HG02981 (cell line): ENCODE measurements around the gene NTN4.
A peak's percentile ranks its signal among the peaks of the same experiment; 100 is the strongest.
"Not testable (repeated sequence)": the region's sequence is repeated elsewhere in the genome, so short reads cannot be mapped to it uniquely, and the experiment has no call there.

ENCODE experiments used
- ATAC-seq: cut with Tn5 transposase; IDR thresholded peaks from one replicate; pipeline ENCODE4 v1.9.1; 2021; ENCODE audit warnings: mild to moderate bottlenecking, moderate library complexity; ENCODE audit not compliant: unreplicated experiment

NTN4 gene

DNA sequence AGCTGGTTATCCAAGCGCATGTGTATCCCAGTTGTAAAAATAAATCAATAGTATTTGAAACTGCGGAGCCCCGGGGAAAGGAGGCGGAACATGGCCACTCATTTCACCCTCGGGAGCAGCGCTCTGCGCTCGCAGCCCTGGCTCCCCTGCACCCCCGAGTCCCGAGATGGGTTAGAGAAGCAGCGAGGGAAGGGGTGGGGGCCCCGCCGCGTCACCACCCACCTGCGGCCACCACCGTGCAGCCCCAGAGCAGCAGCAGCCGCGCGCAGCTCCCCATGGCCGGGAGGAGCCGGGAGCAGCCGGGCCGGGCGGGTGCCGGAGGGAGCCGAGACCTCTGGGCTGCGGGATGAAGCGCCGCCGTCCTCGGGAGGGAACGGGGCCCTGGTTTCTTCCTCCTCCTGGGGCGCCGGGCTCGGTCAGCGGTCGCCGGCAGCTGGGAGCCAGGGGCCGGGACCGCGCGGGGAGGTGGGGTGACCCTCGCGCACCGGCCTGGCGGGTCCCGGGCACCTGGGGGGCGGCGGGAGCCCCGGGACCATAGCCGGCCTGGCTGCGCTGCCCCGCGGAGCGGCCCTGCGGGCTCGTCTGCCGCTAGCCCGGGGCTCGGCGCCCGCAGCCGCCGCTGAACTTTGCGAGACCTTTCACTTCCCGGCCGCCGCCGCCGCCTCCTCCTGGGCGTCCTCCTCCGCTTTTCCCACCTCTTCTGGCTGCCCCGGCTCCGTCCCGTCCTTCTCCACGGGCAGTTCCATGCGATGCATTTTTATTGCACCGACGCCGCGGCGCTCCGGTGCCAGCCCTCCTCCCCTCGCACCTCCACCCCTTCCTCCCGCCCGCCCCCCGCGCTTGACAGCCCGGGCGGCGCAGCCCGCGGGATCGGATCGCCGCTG, at the start of gene NTN4:
NTN4 (minus strand) TSS at position 732 of the 884 bp plus-strand sequence; CDS start at position 277, 455 bp downstream.
- ATAC-seq: peak; percentile 45

DNA sequence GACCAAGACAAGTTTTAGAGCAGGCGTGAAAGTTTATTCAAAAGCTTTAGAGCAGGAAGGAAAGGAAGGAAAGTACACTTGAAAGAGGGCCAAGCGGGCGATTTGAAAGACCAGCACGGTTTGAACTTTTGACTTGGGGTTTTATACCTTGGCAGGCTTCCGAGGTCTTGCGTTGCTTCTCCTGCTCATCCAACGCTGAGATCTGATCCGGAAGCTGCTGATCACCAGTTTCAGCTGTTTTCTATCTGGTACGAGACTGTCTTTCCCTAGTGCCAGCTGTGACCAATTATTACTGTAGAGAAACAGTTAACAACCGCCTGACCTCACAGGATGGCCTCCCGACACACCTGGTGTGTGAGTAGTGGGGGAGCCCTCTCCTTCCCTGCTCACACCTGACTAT, 47.6 kb upstream of the NTN4 start:
- no peak for ATAC-seq

DNA sequence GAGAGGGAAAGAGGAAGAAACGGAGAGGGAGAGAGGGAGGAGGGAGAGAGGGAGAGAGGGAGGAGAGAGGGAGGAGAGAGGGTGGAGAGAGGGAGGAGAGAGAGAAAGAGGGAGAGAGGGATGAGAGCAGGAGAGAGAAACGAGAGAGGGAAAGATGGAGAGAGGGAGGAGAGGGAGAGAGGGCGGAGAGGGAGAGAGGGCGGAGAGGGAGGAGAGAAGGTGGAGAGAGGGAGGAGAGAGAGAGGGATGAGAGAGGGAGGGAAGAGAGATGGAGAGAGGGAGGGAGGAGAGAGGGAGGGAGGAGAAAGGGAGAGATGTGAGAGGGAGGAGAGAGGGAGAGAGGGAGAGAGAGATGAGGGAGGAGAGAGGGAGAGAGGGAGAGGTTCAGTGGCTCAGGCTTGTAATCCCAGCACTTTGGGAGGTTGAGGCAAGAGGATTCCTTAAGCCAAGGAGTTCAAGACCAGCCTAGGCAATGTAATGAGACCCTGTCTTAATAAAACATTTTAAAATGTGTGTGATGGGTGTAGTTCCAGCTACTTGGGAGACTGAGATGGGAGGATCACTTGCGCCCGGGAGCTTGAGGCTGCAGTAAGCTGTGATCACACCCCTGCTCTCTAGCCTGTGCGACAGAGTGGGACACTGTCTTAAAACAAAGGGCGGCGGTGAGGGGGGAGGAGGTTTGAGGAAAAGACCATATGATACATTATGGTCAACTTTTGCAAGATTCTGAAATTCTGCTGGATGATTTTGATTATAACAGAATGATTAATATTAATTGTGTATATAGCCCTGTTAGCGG, 46.9 kb upstream of the NTN4 start:
- ATAC-seq: no peak

DNA sequence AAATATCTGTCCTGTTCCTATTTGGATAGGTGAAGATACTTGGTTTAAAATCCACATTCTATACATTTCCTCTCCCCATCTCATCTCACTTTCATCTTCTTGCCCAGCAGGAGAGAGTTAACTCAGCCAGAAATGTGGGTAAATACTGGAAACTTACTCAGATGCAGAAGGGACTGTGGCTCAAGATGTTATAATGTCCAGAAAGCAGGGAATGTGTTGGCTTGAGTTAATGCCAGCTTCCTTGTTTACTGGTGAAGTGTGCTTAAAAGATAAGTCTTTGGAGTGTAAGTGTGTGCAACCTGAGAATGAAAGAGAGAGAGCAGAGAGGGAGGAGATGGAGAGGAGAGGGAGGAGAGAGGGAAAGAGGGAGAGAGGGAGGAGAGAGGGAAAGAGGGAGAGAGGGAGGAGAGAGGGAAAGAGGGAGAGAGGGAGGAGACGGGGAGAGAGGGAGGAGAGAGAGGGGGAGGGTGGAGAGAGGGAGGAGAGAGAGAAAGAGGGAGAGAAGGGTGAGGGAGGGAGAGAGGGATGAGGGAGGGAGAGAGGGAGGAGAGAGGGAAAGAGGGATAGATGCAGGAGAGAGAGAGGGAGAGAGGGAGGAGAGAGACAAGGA, 46.2 kb upstream of the NTN4 start:
- ATAC-seq: no peak

DNA sequence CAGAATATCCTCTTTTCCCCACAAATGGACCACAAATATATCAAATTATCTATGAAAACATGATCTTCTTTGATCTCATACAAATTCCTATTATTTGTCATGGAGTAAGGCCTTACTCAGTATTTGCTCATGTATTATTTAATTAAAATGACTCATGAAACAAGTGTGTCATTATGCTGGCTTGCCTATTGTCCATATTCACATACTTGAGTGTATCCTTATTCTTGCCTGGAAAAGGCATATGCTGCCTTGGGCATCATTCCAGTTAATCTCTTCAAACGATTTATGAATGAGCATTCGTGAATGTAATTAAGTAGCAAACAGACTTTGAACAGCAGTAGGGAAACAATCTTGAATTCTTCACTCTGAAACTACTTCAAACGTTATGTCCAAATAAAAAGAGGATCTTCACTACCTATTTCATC, 45.6 kb upstream of the NTN4 start:
- no peak for ATAC-seq

DNA sequence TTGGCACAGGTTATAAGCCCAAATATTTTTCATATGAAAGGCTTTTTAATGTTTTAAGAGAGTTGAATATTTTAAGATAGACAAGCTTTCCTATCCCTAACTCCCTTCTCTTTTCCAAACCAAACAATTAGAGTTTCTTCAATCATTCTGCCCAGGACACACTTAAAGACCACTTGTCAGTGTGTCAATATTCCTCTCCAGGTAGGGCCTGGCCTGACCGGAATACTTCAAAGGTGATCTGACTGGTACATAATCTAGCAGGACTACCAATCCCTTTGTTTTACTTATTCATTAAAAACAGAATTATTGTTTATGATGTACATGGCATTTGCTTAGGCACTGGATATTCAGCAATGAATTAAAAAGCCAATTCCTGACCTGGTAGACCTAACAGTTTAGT, 44.0 kb upstream of the NTN4 start:
- no peak for ATAC-seq

DNA sequence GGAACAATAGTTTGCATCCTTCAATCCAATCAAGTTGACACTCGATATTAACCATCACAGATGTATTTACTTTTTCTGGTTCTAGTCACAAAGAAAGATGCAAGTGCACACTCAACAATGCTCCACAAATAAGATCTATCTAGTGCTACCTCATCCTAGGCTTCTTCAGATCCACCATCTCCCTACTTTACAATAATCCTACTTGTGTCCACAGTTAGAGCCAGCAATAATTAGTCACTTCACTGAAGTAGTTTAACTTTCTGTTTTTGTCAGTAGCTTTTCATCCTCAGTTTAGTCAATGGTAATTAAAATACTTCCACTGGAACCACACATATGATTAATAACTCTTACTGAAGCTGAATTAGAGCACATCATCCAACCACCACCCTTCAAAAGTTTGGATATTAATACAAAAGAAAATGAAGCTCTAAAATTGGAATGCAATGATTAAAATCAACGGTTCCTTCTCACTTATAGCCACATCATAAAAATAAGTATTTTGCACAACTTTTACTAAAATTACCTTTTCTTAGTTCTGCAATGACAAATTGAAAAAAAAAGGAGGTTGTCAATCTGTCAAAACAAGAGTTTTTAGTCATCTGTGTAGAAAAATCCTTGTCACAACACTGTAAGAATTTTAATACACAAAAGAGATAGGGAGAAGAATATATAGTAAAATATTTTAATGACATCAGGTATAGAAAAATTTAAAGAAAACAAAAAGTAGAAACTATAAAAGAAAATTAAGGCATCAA, 39.9 kb upstream of the NTN4 start:
- ATAC-seq: no peak

DNA sequence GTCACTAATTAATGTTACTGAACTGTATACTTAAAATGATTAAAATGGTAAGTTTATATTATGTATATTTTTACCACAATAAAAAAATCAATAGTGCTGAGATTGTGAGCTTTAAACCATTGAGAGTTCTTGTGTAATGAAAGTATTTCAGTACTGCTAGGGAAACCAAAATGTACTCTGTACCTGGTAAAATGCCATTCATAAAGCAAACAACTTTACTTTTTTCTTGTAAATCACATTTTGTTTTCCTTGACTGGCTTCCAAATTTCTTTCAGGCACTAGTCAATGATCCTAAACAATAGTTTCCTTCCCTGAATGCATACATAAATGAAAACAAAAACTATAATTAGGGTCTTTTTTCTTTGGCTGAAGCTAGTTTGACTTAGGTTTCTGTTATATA, 38.8 kb upstream of the NTN4 start:
- no peak for ATAC-seq

DNA sequence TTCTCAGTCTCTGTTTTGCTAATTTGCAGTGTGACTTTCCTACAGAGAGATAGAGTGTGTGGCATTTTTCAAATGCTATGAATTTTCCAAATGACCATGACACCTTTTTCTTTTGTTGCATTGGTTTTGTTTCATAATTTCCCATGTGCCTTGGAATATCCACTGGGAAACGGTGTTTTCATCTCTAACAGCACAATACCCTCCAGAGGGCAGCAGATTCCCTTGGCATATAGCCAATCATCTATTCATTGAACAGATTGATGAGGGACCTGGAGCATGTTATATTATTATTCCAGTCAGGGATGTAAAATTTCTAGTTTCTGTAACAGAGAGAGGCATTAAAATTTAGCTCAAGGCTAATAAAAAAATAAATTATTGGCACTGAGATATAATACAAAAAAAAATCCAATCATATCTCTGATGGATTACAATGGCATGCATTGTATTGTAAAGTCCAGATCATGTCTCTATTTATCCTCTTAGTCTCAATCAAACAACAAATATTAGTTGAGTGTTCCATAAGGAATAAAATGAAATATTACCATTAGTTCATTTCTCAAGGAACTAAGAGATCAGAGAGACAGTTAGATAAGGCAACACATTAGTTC, 29.6 kb upstream of the NTN4 start:
- ATAC-seq: no peak

DNA sequence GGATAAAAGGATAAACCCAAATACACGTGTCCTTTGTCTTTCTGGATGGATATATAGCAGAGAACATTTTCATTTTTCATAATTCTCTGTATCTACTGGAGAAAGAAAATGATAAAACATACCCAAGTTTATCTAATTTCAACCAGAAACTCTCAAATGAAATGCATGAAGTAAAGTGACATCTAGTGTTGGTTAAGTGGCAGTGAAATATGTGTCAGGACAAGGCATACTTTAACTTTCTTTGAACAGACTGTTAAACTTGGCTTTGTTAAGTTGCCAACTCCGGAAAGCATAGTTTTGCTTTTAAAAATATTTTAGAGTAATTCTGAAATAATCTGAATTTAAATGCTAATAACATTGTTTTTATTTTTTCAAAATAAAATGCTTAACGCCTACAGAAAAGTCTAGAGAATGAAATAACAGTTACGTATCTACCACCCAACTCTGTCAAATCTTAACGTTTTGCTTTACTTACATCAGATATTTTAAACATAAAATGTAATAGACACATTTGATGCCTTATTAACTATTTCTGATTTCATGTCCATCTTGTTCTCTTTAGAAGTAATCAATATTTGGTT, 25.2 kb upstream of the NTN4 start:
- ATAC-seq: no peak

DNA sequence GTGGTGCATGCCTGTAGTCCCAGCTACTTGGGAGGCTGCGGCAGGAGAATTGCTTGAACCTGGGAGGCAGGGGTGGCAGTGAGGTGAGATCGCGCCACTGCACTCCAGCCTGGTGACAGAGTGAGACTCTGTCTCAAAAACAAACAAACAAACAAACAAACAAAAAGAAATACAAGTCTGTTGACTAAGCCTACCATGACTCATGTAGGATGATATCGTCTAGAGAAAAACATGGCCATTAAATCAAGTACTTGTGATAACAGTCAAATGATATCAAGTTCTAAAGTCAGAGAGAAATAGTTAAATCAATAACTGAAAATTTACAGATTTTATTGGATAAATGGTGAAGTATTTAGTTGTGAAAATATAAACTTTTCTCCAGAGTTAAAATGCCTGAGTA, 21.6 kb upstream of the NTN4 start:
- not testable (repeated sequence) for ATAC-seq

DNA sequence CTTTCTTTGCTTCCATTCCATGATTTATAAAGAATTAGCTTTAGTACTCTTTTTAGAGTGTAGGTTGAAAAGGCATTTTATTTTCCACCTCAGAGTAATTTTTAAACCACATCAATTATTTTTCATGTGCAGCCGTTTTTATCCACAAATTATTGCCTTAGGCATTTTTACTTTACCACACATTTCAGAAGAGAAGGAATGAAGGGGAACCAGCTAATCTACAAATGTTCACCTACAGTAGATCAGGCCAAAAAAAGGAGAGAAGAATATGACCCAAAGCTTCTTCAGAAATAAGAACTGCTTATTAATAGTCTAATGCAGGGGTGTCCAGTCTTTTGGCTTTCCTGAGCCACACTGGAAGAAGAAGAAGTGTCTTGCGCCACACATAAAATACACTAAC, 19.8 kb upstream of the NTN4 start:
- no peak for ATAC-seq

DNA sequence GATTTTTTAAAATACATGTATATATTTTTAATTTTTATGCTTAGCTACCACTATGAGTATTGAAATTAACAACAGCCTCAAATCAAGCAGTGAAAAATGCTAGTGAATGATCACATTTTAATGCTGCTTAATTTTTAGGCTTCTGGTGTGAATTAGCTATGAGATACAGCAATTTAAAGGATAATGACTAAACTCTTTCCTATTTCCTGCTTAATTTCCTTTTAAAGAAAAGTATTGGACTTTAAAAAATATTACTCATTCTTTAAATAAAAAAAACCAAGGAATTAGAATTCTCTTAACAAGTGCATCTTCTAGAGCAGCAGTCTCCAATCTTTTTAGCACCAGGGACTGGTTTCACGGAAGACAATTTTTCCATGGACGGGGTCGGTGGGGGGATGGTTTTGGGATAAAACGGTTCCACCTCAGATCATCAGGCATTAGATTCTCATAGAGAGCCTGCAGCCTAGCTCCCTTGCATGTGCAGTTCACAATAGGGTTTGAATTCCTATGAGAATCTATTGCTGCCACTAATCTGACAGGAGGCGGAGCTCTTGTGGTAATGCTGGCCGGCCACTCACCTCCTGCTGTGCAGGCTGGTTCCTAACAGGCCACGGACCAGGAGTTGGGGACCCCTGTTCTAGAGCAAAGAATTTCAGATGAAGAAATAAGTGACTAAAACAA, 18.6 kb upstream of the NTN4 start:
- no peak for ATAC-seq

DNA sequence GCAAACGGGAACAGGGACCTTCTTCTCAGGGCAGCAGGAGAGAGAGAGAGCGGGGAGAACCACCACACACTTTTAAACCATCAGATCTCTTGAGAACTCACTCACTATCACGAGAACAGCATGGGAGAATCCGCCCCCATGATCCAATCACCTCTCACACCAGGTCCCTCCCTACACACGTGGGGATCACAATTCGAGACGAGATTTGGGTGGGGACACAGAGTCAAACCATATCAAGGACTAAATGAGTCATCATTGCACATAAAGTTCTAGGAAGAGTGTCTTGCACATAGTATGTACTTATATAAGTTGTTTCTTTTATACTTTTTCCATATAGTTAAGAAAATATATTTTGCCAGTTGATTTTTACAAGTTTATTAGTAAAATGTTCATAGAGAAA, 17.6 kb upstream of the NTN4 start:
- no peak for ATAC-seq

DNA sequence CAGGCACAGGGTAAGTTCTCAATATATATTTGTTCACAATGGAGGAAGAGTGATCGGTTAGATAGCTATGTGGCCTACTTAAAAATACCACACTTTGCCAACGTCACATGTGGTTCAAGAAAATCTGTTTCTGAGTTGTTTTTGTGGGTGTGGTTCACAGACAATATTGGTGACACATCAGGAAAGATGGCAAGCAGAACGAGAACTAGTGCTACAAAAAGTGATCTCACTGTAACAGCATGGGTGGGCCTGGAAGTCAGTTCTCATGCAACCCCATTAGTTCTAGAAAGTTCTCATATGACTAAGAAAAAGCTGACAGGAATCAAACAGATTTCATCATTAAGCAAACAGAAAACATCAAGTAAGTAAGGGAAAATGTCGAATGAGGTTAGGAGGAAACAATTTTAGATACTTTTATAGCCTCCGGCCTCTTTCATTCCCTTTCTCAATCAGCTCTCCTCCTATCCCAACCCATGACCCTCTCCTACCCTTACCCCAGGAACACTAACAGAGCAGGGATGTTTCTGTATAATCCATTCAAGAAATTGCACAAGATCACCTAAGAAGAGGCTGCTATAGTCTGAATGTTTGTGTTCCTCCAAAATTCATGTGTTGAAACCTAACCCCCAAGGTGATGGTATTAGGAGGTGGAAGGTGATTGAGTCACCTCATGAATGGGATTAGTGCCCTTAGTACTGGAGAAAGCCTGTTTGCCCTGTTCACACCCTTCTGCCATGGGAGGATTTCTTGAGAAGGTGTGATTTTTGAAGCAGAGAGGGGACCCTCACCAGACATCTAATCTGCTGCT, 15.5 kb upstream of the NTN4 start:
- no peak for ATAC-seq

DNA sequence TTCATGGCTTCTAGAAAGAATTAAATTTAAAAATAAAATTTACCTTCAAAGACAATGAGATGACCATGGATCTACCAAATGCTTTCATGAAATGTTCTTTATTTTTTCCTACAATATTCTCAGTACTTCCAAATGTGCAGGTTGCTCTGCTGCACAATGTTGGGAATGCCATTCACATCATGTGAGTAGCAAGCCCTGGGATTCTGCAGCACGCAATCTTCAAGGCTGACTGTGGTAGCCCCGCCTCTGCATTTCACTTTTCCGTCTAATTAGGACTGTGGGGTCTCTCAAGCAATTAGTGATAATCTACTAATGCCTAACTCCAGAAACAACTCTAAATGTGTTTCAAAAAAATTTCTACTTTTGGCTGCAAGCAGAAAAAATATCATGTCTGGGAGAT, 13.7 kb upstream of the NTN4 start:
- no peak for ATAC-seq

DNA sequence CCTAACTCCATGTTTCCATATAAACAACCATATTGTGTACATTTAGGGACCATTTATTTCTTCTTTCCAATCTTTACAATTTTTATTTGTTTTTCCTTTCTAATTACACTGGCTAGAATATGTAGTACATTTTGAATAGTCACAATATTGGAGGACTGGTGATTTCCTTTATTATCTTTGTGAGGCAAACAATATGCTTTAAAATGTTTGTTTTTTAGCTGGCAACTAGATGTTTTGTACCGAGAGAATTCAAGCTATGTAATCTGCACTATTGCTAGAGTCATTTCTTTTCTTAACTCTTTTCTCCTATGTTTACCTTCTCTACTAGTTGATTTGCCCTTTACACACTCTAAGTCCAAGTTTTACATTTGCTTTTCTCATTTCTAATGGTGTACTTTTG, 13.3 kb upstream of the NTN4 start:
- no peak for ATAC-seq

DNA sequence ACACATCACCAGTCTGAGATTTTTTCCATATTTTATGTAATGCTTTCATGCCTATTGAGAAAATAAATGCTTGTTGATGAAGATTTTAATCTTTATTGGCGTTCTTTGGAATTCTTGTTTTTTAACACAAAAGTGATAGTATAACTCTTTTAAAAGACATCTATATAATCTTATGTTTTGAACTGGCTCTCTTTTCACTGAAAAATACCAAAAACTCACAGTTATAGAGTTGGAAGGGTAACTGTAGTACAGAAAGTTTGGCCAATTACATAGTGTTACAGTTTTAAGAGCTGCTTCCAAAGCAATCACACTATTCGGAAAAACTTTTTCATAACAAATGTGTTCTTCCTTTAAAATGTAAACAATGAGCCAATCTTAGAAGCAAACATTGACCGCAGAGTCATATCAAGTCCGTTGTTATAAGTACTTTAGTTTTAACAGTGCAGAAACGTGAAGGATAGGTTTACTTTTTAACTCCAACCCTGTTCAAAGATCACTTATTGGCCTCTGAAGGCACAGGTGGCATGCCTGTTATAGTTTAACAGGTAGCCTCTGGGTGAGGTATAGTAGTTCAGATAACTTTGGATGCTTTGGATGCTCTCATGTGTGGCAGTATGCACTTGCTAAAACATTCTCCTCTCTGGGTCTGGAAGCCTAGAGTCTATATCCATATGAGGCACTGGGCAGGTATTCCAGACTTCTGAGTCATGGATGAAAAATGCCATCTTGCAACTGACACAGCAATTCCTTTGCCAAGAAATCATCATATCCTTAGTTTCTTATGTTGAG, 12.1 kb upstream of the NTN4 start:
- ATAC-seq: no peak
